ENCODE data around the gene NRP1. TPM values are rescaled to one million over a fixed set of nuclear protein-coding genes. Genes with fewer than 3 reads are reported as not detected.

The NRP1 gene
- total RNA-seq, 4 donors from 2014 or later: 20.4 to 29.0 (median 22.1) TPM

GRCh38 chr10:33235951-33236350, 98.5 kb downstream of the NRP1 start:
- ATAC-seq (no peak), DNase-seq (no peak)
- in situ Hi-C loops (cut with MboI; ENCODE audit: low sequenced_read_pairs in 4 of 4): no loop called here
- Histone ChIP-seq H3K36me3 (no peaks in the 10 kb centered on the region), H3K9me3 (no peaks in the 10 kb centered on the region), H3K27me3 (no peaks in the 10 kb centered on the region), H3K27ac (peak overlapping the region in 3 of 4 donors; percentile 32 to 69 (median 64)), H3K4me1 (peaks cover 0 to 18% of the 10 kb centered on the region in 2 donors), H3K4me3 (no peak overlapping the region)
- no peak for TF ChIP-seq POLR2A (IDR thresholded peaks at IDR 0.05)
- intact Hi-C loops (cut with DNase I; ENCODE audit: low total_unique reads): no loop called here

GRCh38 chr10:33235251-33235884, 99.1 kb downstream of the NRP1 start:
- peaks cover 0 to 18% of the 10 kb centered on the region in 2 donors for H3K4me1 ChIP-seq

DNA sequence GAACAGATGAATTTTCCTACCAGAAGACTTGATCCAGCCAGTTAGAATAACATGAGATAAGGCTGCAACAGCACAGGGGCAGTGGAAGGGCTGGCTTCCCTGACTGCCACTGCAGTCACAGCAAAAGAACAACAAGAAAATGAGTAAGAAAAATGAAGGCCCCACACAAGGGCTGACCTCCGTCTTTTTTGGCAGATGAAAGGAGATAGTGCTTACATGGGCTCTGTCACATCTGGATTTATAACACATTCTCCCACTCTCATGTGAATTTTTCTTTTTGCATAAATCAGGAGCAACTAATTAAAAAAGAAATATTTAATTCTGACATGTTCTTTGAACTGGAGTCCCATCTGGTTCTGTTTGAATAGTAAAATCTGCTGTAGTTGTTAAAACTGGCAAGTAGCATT, 99.6 kb downstream of the NRP1 start:
- in situ Hi-C loops (cut with MboI; ENCODE audit: low sequenced_read_pairs in 4 of 4) (no loop called here), intact Hi-C loops (cut with DNase I; ENCODE audit: low total_unique reads) (no loop called here)
- Histone ChIP-seq H3K4me3 (no peak overlapping the region), H3K9me3 (no peaks in the 10 kb centered on the region), H3K36me3 (no peaks in the 10 kb centered on the region), H3K27me3 (no peaks in the 10 kb centered on the region), H3K27ac (peak overlapping the region; percentile 28 to 69 (median 48)), H3K4me1 (peaks cover 0 to 18% of the 10 kb centered on the region in 2 donors)
- ATAC-seq (no peak), DNase-seq (no peak)
- TF ChIP-seq POLR2A (IDR thresholded peaks at IDR 0.05): no peak
- TF ChIP-seq CTCF (IDR thresholded peaks at IDR 0.05 in 4 of 5, conservative IDR thresholded peaks at IDR 0.05 in 1 of 5): no peak

More at GRCh38 chr10:33235251-33235884, 99.1 kb downstream of the NRP1 start:
- no peaks in the 10 kb centered on the region for H3K27me3 ChIP-seq
- no peak for DNase-seq
- H3K27ac ChIP-seq: peak overlapping the region; percentile 28 to 69 (median 48)
- no peak for ATAC-seq
- intact Hi-C loops (cut with DNase I; ENCODE audit: low total_unique reads) (no loop called here), in situ Hi-C loops (cut with MboI; ENCODE audit: low sequenced_read_pairs in 4 of 4) (no loop called here)
- no peak overlapping the region for H3K4me3 ChIP-seq
- TF ChIP-seq POLR2A (IDR thresholded peaks at IDR 0.05) (no peak), CTCF (IDR thresholded peaks at IDR 0.05 in 4 of 5, conservative IDR thresholded peaks at IDR 0.05 in 1 of 5) (no peak)
- H3K36me3 ChIP-seq: no peaks in the 10 kb centered on the region
- no peaks in the 10 kb centered on the region for H3K9me3 ChIP-seq

- in situ Hi-C loops (cut with MboI; ENCODE audit: low sequenced_read_pairs in 4 of 4) (no loop called here), intact Hi-C loops (cut with DNase I; ENCODE audit: low total_unique reads) (no loop called here)
- TF ChIP-seq POLR2A (IDR thresholded peaks at IDR 0.05): no peak
- TF ChIP-seq CTCF (IDR thresholded peaks at IDR 0.05 in 4 of 5, conservative IDR thresholded peaks at IDR 0.05 in 1 of 5): no peak
- peaks cover 0 to 28% of the 10 kb centered on the region in 2 donors for H3K4me1 ChIP-seq
- H3K4me3 ChIP-seq: no peak overlapping the region
- no peaks in the 10 kb centered on the region for H3K36me3 ChIP-seq
- H3K9me3 ChIP-seq: no peaks in the 10 kb centered on the region
- no peak for DNase-seq
- H3K27ac ChIP-seq: peak overlapping the region in 3 of 4 donors; percentile 60 to 69 (median 64)
- no peaks in the 10 kb centered on the region for H3K27me3 ChIP-seq
- peak in 1 of 2 donors; percentile 47 for ATAC-seq
Observed at GRCh38 chr10:33233635-33234034, 100.8 kb downstream of the NRP1 start.

- TF ChIP-seq CTCF (IDR thresholded peaks at IDR 0.05 in 4 of 5, conservative IDR thresholded peaks at IDR 0.05 in 1 of 5) (no peak), POLR2A (IDR thresholded peaks at IDR 0.05) (no peak)
- H3K4me1 ChIP-seq: peaks cover 0 to 28% of the 10 kb centered on the region in 2 donors
- intact Hi-C loops (cut with DNase I; ENCODE audit: low total_unique reads): no loop called here
- H3K27ac ChIP-seq: peak overlapping the region; percentile 19 to 69 (median 62)
- H3K4me3 ChIP-seq: no peak overlapping the region
- no peak for ATAC-seq
- DNase-seq: no peak
- in situ Hi-C loops (cut with MboI; ENCODE audit: low sequenced_read_pairs in 4 of 4): no loop called here
- H3K9me3 ChIP-seq: no peaks in the 10 kb centered on the region
- no peaks in the 10 kb centered on the region for H3K27me3 ChIP-seq
- H3K36me3 ChIP-seq: no peaks in the 10 kb centered on the region
Observed at GRCh38 chr10:33233221-33233620, 101.2 kb downstream of the NRP1 start.
